Stromal cell of bone marrow (primary cell): ENCODE measurements around the gene TEX10.
A peak's percentile ranks its signal among the peaks of the same experiment; 100 is the strongest.
"Not testable (repeated sequence)": the region's sequence is repeated elsewhere in the genome, so short reads cannot be mapped to it uniquely, and the experiment has no call there.

ENCODE experiments used
- DNase-seq: peaks from one replicate; pipeline ENCODE4 v3.0.0-alpha.2; 2012; ENCODE audit warnings: low read depth

Gene TEX10

DNA sequence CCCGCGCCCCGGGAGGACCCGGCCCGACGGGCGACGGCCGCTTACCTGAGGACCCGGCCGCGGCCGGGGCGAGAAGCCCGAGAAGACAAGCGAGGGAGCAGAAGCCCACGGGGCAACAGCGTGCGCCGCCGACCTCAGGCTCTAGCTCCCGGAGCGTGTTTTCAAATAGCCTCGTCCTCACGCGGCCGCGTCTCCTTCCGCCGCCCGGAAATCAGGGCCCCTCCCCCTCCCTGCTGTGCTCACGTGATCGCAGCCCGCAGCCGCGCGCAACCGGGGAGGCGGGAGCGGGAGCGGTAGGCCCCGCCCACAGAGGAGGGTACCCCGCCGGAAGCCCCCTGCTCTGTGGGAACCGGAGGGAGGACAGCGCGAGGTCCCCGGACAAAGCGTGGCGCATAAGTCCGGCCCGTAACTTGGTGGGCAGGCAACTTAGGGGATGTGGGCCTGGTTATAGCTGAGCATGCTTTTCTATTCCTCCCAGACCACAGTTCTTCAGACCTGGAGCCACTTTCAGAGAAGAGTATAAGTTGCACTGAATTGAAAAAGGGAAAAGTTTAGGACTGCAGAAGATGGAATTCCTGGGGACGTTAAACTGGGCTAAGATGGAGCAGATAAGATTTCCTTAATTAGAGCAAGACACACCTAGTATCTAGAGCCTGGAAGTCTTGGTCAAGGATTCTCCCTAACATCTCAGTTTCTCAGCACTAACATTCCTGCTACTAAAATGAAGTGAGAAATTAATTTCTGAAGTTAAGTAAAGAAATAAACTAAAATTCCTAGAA lies at the start of gene TEX10:
Gene TEX10 (minus strand): TSS at position 216 of the 779 bp plus-strand sequence. CDS start 3,579 bp downstream, outside the sequence.
- DNase-seq: peak; percentile 66

DNA sequence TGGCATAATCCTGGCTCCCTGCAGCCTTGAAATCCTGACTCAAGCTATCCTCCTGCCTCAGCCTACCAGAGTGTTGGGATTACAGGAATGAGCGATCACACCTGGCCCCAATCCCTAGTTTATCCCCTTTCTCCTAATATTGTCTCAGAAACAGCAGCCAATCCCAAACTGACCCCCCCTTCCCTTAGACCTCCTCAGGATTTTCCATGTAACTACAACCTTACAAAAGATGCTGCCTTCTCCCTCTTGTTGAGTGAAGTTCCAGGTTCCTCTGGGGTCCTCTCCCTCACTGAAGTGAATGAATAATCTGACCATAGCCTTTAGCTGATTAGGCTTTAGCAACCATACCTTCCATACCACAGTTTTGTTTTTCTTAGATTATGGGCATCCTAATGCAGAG lies 48.3 kb upstream of the TEX10 start:
- no peak for DNase-seq

DNA sequence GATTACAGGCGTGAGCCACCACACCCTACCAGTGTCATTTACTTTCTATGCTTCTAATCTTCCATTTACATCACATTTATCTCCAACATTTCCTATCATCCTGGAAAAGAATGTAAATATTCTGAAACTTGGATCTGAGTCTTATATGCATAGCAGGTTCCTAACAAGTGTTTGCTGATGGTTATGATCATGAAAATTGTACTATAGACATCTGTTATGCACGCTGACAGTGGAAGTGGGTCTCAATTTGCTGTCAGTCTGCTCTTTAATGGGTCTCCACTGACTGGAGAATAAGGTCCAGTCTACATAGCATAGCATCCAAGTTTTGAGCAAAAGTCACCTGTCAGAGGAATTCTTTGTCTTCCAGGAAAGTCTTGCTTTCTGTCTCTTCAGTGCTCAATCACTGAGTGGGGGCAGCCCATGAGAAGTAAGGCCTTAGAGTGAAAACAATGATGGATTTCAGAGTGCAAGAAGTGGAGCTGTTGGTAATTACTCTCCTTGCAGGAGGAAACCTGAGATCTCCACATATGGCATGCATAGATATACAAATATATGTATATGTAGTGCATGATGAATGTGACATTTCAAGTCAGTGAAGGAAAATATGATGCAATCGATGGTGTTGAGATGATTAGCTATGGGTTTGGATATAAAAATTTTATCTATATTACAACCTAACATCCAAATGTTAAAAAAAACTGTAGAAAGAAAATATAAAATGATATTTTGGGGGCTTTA lies 45.0 kb upstream of the TEX10 start:
- DNase-seq: no peak

DNA sequence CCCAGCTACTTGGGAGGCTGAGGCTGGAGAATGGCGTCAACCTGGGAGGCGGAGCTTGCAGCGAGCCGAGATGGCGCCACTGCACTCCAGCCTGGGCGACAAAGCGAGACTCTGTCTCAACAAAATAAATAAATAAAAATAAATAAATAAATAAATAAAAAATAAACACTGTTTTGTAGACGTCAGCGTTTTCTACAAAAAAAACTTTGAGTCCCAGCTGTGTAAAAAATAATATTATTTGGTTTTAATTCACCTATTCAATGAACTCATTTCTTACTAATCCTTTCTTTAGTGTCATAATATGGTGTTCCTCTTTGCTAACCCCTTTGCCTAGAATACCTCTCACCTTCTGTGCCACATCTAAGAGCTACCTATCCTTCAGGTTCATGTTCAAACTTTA lies 44.0 kb upstream of the TEX10 start:
- DNase-seq: no peak

DNA sequence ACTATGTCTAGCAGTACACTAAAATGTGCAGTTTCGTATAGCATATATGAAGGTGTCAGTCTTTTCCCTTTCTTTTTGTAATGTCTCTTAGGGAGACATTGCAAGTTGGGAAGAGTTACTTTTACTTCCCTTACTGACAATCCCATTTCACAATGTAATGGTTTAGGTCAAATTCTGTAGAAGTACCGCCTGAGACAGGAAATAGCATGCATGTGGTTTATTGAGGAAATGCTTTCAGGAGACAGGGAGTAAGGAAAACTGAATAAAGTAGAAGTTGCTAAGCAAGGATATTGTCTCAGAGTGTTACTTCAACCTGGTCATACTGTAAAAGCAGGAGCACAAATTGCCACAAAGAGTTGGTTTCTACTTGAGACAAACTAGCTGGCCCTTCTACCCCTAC lies 42.1 kb upstream of the TEX10 start:
- DNase-seq: no peak

DNA sequence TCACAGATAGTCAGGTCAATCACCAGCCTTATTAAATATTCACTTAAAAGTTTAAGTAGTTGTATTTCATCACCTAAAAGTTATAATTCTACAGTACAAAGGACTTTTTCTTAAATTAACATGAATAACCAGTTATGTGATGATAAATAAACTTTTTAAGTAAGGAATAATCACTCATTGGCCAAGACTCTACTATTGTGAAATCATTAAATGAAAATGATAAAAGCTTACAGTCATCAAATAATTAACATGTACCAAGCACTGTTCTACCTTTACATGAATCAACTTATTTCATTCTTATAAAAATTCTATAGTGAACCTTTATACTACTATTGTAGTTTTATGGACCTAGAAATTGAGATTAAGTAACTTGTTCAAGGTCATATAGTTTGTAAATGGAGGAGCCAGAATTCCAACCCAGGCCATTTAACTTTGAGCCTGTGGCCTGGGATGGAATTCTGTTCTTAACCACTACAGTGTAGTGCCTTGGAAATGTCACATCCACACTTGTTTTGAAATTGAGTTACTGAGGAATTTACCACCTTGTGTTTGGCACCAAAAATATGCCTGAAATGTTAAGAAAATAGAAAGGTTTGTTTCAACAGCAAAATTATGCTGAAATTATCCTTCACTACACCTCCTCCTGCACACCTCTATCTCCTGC lies 41.4 kb upstream of the TEX10 start:
- DNase-seq: no peak

DNA sequence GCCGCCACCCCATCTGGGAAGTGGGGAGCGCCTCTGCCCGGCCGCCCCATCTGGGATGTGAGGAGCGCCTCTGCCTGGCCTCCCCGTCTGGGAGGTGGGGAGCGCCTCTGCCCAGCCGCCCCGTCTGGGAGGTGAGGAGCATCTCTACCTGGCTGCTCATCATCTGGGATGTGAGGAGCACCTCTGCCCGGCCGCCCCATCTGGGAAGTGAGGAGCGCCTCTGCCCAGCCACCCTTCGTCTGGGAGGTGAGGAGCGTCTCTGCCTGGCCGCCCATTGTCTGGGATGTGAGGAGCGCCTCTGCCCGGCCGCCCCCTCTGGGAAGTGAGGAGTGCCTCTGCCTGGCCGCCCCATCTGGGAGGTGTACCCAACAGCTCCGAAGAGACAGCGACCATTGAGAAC lies 40.2 kb upstream of the TEX10 start:
- not testable (repeated sequence) for DNase-seq

DNA sequence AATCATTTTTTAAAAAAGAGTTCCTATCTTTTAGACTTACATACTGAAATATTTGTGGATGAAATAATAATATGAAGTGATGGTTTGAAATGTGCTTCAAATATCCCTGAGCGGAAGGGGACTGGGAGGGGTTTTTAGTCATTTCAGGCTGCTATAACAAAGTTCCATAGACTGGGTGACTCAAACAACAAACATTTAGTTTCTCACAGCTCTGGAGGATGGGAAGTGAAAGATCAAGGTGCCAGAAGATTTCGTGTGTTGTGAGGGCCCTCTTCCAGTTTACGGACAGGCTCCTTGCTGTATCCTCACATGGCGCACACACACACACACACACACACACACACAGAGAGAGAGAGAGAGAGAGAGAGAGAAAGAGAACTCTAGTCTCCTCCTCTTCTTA lies 27.1 kb upstream of the TEX10 start:
- DNase-seq: peak; percentile 24

DNA sequence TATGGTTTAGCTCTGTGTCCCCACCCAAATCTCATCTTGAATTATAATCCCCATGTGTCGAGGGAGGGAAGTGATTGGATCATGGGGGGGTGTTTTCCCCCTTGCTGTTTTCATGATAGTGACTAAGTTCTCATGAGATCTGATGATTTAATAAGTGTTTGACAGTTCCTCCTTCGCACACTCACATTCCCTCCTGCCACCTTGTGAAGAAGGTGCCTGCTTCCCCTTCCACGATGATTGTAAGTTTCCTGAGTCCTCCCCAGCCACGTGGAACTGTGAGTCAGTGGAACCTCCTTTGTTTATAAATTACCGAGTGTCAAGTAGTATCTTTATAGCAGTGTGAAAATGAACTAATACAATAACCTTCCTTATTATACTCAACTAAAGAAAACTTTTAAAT lies 24.3 kb upstream of the TEX10 start:
- DNase-seq: no peak

DNA sequence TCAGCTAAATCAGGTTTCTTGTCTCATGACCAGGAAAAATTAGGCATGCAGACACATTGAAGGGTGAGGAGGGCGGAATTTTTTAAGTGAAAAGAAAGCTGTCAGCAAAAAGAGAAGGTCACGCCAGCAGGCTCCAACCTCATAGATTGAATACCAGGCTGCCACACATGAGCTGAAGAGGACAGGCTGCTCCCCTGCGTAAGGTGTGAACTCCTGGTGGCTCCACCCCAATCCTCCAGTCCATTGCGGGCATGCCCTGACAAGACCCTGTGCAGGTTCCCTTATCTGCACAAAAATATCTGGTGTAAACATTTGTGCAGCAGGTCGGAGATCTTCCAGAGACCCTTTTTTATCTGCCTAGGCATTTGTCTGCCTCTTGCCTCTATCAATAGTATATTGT lies 22.9 kb upstream of the TEX10 start:
- DNase-seq: no peak

DNA sequence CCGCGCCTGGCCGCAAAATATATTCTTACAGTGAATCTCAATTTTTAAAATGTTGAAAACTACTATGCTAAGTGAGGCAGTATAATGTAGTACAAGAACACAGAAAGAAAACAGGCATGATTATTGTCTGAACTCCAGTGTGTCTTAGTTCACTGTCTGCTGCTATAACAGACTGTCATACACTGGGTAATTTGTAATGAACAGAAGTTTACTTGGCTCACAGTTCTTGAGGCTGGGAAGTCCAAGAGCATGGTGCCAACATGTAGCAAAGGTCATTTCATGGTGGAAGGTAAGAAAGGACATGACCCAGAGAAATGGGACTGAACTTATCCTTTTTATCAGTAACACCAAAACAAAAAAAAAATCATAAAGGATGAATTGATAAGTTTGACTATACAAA lies 19.9 kb upstream of the TEX10 start:
- DNase-seq: no peak

DNA sequence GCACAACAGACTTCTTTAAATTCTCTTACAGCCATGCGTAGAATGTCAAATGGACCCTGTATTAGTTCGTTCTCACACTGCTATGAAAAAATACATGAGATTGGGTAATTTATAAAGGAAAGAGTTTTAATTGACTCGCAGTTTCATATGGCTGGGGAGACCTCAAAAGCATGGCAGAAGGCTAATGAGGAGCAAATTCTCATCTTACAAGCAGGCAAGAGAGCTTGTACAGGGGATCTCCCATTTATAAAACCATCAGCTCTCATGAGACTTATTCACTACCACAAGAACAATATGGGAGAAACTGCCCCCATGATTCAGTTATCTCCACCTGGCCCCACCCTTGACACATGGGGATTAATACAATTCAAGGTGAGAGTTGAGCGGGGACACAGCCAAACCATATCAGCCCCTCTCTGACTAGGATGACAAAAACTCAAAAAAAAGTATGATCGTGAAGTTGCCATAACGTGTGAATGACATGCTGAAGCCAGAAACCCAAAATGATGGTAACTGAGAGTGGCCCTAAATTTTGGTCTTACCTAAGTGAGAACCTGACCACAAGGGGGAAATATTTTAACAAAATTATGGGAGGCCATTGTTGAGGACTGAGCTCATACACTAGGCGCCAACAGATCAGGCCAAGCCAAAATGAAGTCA lies 17.5 kb upstream of the TEX10 start:
- DNase-seq: no peak

DNA sequence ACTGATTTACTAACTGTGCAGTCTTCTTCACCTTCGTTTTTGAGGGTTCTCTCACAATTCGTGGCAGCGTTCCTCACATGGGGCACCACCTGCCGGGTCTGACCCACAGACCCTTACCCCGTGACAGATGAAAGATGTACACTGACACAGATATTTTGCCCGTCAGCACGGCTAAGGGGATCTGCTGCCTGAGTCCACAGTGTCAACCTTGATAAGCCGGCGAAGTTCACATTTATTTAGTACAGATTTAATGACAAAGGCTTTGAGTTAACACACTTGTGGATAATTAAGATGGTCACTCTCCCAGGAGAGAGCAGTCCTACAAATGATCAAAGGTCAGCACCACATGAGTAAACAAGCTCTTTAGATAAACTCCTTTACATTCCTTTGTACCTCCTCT lies 15.9 kb upstream of the TEX10 start:
- DNase-seq: no peak

DNA sequence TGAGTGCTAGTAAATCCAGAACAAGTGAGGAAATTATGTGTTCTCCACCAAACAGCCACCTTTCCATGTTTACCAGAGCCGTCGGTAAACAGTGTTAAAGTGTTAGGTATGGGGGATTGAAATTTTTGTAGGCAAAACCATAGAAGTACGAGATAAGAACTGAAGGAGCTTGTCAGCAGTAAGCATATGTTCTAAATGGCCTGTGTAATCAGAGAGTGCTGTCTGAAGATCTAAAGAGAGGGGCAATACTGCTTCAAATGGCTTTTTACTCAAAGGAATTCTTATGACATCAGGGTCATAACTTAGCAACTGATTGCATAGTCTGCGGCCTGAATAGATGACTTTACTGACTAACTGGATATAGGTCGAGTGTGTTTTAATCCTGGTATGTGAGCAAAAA lies 13.4 kb upstream of the TEX10 start:
- no peak for DNase-seq

DNA sequence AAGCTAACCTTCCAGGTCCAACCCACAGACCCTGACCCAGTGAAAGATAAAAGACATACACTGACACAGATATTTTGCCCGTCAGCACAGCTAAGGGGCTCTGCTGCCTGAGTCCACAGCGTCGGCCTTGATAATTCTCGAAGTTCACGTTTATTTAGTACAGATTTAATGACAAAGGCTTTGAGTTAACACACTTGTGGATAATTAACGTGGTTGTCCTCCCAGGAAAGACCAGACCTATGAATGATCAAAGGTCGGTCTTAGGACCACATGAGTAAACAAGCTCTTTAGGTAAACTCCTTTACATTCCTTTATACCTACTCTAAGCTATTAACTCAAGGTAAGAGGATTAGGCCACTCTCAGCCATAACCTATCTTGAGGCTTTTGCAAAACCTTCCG lies 11.3 kb upstream of the TEX10 start:
- DNase-seq: no peak

DNA sequence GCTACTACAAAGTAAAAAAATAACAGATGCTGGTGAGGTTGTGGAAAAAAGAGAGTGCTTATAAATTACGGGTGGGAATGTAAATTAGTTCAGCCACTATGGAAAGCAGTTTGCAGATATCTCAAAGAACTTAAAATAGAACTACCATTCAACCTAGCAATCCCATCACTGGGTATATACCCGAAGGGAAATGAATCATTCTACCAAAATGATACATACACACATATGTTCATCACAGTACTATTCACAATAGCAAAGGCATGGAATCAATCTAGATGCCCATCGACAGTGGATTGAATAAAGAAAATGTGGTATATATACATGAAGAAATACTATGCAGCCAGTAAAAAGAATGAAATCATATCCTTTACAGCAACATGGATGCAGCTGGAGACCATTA lies 6.3 kb upstream of the TEX10 start:
- DNase-seq: no peak

DNA sequence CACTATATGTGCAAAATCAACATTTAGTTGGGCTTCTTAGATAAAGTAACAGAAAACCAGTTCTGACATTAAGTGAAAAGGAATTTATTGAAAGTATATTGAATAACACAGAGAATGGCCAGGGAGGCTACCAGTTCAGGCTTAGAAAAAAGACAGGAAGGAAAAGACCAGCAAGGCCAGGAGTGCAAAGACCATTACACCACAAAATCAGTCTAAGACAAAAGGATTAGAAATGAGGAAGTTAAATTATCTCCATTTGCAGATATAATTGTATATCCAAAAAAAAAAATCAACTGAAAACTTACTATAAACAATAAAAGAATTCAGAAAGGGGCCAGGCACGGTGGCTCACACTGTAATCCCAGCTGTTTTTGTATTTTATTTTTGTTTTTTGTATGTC lies 4.8 kb upstream of the TEX10 start:
- DNase-seq: no peak

DNA sequence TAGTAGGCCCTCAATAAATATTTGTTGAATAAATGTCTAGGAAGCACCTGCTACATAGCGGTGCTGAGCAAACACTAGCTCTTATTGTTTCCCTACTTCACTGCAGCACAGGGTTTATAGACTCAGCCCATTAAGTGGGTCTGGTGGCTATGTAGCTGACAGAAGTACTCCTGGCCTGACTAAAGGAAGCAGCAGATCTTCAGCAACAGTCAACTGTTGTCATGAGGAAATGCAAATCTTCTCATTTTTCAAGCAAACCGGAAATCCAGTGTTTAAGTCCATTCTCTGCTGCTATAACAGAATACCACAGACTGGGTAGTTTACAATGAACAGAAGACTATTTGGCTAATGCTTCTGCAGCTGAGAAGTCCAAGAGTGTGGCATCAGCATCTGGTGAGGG lies 2.8 kb upstream of the TEX10 start:
- DNase-seq: no peak

DNA sequence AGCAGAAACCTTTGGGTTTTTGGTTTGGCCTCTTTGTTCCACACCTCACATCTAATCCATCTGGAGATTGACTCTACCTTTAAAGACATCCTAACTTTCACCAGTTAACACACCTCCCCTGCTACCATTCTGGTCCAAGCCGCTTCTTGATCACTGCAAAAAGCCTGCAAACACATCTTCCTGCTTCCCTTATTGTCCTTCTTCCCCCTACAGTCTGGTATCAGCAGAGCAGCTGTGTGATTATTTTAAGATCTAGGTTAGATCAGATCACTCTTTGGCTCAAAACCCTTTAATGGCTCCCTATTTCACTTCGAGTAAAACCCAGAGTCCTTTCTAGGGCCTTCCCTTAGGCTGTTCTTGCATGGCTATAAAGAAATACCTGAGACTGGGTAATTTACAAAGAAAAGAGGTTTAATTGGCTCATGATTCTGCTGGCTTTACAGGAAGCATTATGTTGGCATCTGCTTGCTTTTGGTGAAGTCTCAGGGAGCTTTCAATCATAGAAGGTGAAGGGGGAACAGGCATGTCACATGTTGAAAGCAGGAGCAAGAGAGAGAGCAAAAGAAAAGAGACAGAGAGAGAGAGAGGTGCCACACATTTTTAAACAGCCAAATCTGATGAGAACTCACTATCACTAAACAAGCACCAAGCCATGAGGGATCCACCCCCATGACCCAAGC lies 1.5 kb upstream of the TEX10 start:
- no peak for DNase-seq

DNA sequence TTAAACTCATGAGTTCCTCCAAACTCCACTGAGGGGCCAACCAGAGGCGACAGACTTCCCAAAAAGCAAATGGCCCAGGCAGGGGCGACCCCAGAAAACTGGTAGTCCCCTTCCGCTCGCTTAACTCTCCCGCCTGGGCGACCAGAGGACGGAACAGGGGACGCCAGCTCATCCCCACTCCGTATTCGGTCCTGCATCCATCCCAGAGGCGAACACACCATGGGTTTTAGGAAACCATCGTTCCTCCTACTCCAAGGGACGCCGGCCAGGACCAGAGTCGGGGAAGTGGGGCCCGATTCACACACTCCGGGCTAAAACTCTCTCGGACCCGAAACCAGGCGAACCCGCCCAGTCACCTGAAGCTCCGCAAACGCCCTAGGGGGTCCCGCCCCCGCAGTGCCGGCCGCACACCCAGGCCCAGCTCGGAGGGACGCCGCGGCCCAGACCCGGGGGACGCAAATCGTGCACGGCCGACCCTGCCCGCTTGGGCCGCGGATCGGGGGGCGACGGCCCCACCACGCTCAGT lies 478 bp downstream of the TEX10 start:
- no peak for DNase-seq

DNA sequence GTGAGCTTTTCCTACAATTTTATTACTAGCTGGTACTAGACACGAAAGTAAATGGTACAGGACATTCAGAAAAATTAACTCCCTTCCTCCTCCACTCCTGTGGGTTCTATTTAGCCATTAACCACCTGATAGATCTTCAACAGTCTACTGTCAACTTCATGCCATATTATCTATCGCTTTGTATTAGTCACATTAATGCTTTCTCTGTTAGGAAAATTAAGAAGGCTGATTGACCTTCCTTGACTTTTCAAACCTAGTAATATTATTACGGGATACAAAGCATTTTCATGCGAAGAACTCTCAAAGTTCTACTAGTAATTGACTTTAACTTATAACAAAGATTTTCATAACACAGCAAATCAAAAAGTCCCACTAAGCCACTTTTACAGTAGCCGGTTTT lies 1.2 kb downstream of the TEX10 start:
- DNase-seq: no peak

DNA sequence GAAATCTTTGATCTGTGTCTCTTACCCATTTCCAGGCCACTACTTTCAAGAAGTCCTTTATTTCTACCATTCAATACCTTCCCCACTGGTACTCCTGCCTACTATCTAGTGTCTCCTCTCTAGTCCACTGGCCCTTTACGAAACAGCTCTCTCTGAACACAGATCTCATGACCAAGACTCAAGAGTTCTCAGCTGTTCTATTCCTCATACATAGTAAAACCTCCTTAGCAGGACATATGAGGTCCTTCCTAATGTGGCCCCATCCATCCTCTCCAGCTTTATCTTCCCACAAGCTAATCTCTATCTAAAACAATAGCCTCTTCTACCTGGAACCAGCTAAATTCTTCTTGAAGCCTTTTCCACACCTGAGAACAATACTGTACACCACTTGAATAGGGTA lies 2.6 kb downstream of the TEX10 start:
- no peak for DNase-seq
